OCI-LY1 (cell line): ENCODE data around the gene LRRC34.

Experiments used
- CTCF ChIP-seq: fragments of 200-600 bp; sonication (generic), shearing (Covaris generic); IDR thresholded peaks from 2 replicates; pipeline ENCODE4 v1.5.1; 2017; ENCODE audit warnings: mild to moderate bottlenecking, antibody characterized with exemption, low read length, moderate library complexity, mixed read lengths
- EZH2 ChIP-seq: fragments of 200-600 bp; sonication (generic), shearing (Covaris generic); IDR thresholded peaks from 2 replicates; pipeline ENCODE4 v1.8.0; 2017; ENCODE audit warnings: borderline replicate concordance, mixed run types, mild to moderate bottlenecking, antibody characterized with exemption, low read length, moderate library complexity, mixed read lengths

- TF ChIP-seq CTCF, result no peak
- TF ChIP-seq EZH2, result no peak
Measured at GRCh38 chr3:169813278-169813677, 574 bp upstream of the LRRC34 start.
